HFF-Myc (cell line): ENCODE measurements around the gene KIZ.

Experiments
- DNase-seq: peaks from one replicate; pipeline ENCODE4 v3.0.0-alpha.2; 2011; ENCODE audit warnings: low read depth; ENCODE audit errors: extremely low read depth
- H3K4me3 ChIP-seq: replicated peaks from 2 replicates; pipeline ENCODE4 v1.5.1; 2011; ENCODE audit warnings: low read depth, mild to moderate bottlenecking, control low read depth, low read length
- CTCF ChIP-seq: IDR thresholded peaks from 2 replicates; pipeline ENCODE4 v1.5.1; 2012; ENCODE audit warnings: mild to moderate bottlenecking, low read depth, low read length, control low read depth; ENCODE audit errors: missing control alignments

Gene KIZ

GRCh38 chr20:21137078-21137477, 11.2 kb downstream of the KIZ start:
- H3K4me3 ChIP-seq: no peak overlapping the region
- TF ChIP-seq CTCF: no peak
- no peak for DNase-seq

- DNase-seq: no peak
- no peak overlapping the region for H3K4me3 ChIP-seq
- TF ChIP-seq CTCF: no peak
These were observed 14.1 kb downstream of the KIZ start for GRCh38 chr20:21139881-21140566.

- no peak for TF ChIP-seq CTCF
- no peak overlapping the region for H3K4me3 ChIP-seq
- no peak for DNase-seq
These were observed 15.9 kb downstream of the KIZ start for GRCh38 chr20:21141825-21142224.

- no peak for DNase-seq
- H3K4me3 ChIP-seq: no peak overlapping the region
- TF ChIP-seq CTCF: no peak
These were observed 17.5 kb downstream of the KIZ start for GRCh38 chr20:21143194-21143890.

- no peak overlapping the region for H3K4me3 ChIP-seq
- TF ChIP-seq CTCF: no peak
- DNase-seq: no peak
These were observed 19.5 kb downstream of the KIZ start for GRCh38 chr20:21145424-21145823.

- no peak for DNase-seq
- TF ChIP-seq CTCF: no peak
- no peak overlapping the region for H3K4me3 ChIP-seq
These were observed 20.3 kb downstream of the KIZ start for GRCh38 chr20:21146215-21146614.

GRCh38 chr20:21147593-21147992, 21.7 kb downstream of the KIZ start:
- DNase-seq: no peak
- TF ChIP-seq CTCF: no peak
- H3K4me3 ChIP-seq: no peak overlapping the region
